ENCODE data around the gene ASCL1. TPM values are rescaled to one million over a fixed set of nuclear protein-coding genes. Genes with fewer than 3 reads are reported as not detected.

Gene ASCL1
- total and polyA plus RNA-seq, 2 of the 13 experiments (the other 11 are each of a cell fraction or from before 2014, with no cell fraction given): not detected

DNA sequence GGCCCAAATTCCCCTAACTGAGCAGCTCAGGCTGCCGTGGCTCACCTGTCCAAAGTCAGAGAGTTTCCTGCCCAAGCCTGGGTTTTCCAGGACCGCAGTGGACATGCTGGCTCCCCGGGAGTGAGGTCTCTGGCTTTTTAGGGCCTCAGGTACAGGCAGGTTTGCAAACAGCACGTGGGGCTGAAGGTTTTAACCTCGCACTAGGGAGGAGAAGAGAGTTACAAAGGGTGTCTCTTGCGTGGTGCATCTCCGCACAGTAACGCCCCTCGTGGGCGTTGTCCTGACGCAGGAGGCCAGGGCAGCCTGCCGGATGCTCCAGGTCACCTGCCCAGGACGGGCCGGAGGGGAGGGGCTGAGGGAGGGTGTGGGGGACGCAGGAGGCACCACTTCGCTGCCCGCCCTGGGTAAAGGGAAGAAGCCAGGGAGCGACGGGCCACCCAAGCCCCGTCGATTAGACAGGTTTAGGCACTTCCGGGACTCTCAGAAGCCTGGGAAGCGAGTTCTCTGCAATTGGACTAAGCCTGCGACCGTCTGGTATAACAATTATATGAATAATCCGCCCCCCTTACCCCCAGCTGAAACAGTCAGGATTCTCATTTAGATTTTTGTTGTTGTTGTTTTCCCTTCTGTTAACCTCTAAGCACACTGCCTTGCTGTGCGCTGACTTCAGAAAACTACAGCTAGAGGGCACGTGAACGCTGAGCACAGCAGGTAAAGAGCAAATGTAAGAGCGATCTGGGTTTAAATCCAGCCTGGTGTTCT, 40.3 kb upstream of the ASCL1 start, which contains the start of gene PAH (continued):
- TF ChIP-seq FOSL1 (CRISPR knock-in tag; IDR thresholded peaks at IDR 0.05; ENCODE audit: borderline replicate concordance): no peak
- no peak for TF ChIP-seq FOXA1 (IDR thresholded peaks at IDR 0.05)
- no peak for TF ChIP-seq FOXA1 (CRISPR knock-in tag; IDR thresholded peaks at IDR 0.05)
- no peak for TF ChIP-seq ZNF703 (CRISPR knock-in tag; IDR thresholded peaks at IDR 0.05; ENCODE audit: borderline replicate concordance)
- no peak for TF ChIP-seq ZBTB1 (CRISPR knock-in tag; IDR thresholded peaks at IDR 0.05; ENCODE audit: borderline replicate concordance)
- TF ChIP-seq ZNF644 (CRISPR knock-in tag; IDR thresholded peaks at IDR 0.05; ENCODE audit: low read depth): no peak
- TF ChIP-seq CCAR2 (optimal IDR thresholded peaks at IDR 0.05; ENCODE audit: low read depth, low read length): no peak
- TF ChIP-seq, protein P1, sequence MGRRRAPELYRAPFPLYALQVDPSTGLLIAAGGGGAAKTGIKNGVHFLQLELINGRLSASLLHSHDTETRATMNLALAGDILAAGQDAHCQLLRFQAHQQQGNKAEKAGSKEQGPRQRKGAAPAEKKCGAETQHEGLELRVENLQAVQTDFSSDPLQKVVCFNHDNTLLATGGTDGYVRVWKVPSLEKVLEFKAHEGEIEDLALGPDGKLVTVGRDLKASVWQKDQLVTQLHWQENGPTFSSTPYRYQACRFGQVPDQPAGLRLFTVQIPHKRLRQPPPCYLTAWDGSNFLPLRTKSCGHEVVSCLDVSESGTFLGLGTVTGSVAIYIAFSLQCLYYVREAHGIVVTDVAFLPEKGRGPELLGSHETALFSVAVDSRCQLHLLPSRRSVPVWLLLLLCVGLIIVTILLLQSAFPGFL (CRISPR knock-in tag; IDR thresholded peaks at IDR 0.05): no peak
- TF ChIP-seq ZBTB42 (CRISPR knock-in tag; IDR thresholded peaks at IDR 0.05): peak; percentile 79; the same call in 1 of the 2 replicates
- TF ChIP-seq KLF16 (CRISPR knock-in tag; IDR thresholded peaks at IDR 0.05): peak in 1 of 2 experiments; percentile 88; a peak in 2 of 4 replicates
- peak; percentile 86; the same call in 1 of the 2 replicates for TF ChIP-seq REPIN1 (CRISPR knock-in tag; IDR thresholded peaks at IDR 0.05; ENCODE audit: borderline replicate concordance, low read depth)
- TF ChIP-seq, protein P2, sequence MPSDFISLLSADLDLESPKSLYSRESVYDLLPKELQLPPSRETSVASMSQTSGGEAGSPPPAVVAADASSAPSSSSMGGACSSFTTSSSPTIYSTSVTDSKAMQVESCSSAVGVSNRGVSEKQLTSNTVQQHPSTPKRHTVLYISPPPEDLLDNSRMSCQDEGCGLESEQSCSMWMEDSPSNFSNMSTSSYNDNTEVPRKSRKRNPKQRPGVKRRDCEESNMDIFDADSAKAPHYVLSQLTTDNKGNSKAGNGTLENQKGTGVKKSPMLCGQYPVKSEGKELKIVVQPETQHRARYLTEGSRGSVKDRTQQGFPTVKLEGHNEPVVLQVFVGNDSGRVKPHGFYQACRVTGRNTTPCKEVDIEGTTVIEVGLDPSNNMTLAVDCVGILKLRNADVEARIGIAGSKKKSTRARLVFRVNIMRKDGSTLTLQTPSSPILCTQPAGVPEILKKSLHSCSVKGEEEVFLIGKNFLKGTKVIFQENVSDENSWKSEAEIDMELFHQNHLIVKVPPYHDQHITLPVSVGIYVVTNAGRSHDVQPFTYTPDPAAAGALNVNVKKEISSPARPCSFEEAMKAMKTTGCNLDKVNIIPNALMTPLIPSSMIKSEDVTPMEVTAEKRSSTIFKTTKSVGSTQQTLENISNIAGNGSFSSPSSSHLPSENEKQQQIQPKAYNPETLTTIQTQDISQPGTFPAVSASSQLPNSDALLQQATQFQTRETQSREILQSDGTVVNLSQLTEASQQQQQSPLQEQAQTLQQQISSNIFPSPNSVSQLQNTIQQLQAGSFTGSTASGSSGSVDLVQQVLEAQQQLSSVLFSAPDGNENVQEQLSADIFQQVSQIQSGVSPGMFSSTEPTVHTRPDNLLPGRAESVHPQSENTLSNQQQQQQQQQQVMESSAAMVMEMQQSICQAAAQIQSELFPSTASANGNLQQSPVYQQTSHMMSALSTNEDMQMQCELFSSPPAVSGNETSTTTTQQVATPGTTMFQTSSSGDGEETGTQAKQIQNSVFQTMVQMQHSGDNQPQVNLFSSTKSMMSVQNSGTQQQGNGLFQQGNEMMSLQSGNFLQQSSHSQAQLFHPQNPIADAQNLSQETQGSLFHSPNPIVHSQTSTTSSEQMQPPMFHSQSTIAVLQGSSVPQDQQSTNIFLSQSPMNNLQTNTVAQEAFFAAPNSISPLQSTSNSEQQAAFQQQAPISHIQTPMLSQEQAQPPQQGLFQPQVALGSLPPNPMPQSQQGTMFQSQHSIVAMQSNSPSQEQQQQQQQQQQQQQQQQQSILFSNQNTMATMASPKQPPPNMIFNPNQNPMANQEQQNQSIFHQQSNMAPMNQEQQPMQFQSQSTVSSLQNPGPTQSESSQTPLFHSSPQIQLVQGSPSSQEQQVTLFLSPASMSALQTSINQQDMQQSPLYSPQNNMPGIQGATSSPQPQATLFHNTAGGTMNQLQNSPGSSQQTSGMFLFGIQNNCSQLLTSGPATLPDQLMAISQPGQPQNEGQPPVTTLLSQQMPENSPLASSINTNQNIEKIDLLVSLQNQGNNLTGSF (CRISPR knock-in tag; IDR thresholded peaks at IDR 0.05): no peak
- 0 out of 2 replicates have a peak, but pooled peaks have one; percentile 48 for TF ChIP-seq ZNF253 (CRISPR knock-in tag; IDR thresholded peaks at IDR 0.05; ENCODE audit: borderline replicate concordance)
- no peak for TF ChIP-seq TAF15 (IDR thresholded peaks at IDR 0.05; ENCODE audit: low read depth, low read length, poor library complexity, severe bottlenecking)
- peak; percentile 50; the same call in 1 of the 2 replicates for TF ChIP-seq FOXJ3 (CRISPR knock-in tag; IDR thresholded peaks at IDR 0.05; ENCODE audit: borderline replicate concordance)
- TF ChIP-seq ZNF354B (CRISPR knock-in tag; IDR thresholded peaks at IDR 0.05): no peak
- no peak for TF ChIP-seq ETV6 (CRISPR knock-in tag; conservative IDR thresholded peaks at IDR 0.05)
- no peak for TF ChIP-seq NR2F1 (CRISPR knock-in tag; IDR thresholded peaks at IDR 0.05)
- TF ChIP-seq, protein P3, sequence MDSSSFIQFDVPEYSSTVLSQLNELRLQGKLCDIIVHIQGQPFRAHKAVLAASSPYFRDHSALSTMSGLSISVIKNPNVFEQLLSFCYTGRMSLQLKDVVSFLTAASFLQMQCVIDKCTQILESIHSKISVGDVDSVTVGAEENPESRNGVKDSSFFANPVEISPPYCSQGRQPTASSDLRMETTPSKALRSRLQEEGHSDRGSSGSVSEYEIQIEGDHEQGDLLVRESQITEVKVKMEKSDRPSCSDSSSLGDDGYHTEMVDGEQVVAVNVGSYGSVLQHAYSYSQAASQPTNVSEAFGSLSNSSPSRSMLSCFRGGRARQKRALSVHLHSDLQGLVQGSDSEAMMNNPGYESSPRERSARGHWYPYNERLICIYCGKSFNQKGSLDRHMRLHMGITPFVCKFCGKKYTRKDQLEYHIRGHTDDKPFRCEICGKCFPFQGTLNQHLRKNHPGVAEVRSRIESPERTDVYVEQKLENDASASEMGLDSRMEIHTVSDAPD (CRISPR knock-in tag; IDR thresholded peaks at IDR 0.05): no peak
- TF ChIP-seq SIN3A (IDR thresholded peaks at IDR 0.05; ENCODE audit: borderline replicate concordance, low read depth, low read length): 0 out of 2 replicates have a peak, but pooled peaks have one; percentile 81
- TF ChIP-seq CEBPG (CRISPR knock-in tag; IDR thresholded peaks at IDR 0.05): peak; percentile 46
- no peak for TF ChIP-seq JUNB (CRISPR knock-in tag; IDR thresholded peaks at IDR 0.05; ENCODE audit: borderline replicate concordance)
- no peak for TF ChIP-seq NPAS2 (CRISPR knock-in tag; IDR thresholded peaks at IDR 0.05; ENCODE audit: borderline replicate concordance)

Data from HepG2 (cell line).